Suprapubic skin (tissue), 4 donors: ENCODE data around the gene AP4B1. TPM values are rescaled to one million over a fixed set of nuclear protein-coding genes. Genes with fewer than 3 reads are reported as not detected.

Experiments
- DNase-seq, 2 donors: peaks; one replicate each; pipeline ENCODE4 v3.0.0-alpha.2; 2019; ENCODE audit warnings: low spot score in 2 of 2
- H3K27ac ChIP-seq: fragments of 200-600 bp; sonication (generic); one replicate; pipeline ENCODE4 v1.5.1; 2019
- H3K27me3 ChIP-seq: fragments of 200-600 bp; sonication (generic); one replicate; pipeline ENCODE4 v1.5.1; 2019
- H3K36me3 ChIP-seq: fragments of 200-600 bp; sonication (generic); one replicate; pipeline ENCODE4 v1.5.1; 2019
- H3K4me1 ChIP-seq: fragments of 200-600 bp; sonication (generic); one replicate; pipeline ENCODE4 v1.5.1; 2019
- H3K4me3 ChIP-seq: fragments of 200-600 bp; sonication (generic); one replicate; pipeline ENCODE4 v1.5.1; 2019; ENCODE audit warnings: mild to moderate bottlenecking
- H3K9me3 ChIP-seq: fragments of 200-600 bp; sonication (generic); one replicate; pipeline ENCODE4 v1.5.1; 2019
- EP300 ChIP-seq: sonication (generic); formaldehyde crosslinking; IDR thresholded peaks from one replicate; pipeline ENCODE4 v1.6.1; 2017; ENCODE audit warnings: antibody characterized with exemption
- POLR2A ChIP-seq, 2 donors: fragments of 450-650 bp; IDR thresholded peaks; one replicate each; pipeline ENCODE4 v1.6.1; 2017; ENCODE audit warnings: antibody characterized with exemption in 2 of 2, mild to moderate bottlenecking in 2 of 2, moderate library complexity in 2 of 2
- POLR2AphosphoS5 ChIP-seq, 3 donors: sonication (generic); formaldehyde crosslinking; IDR thresholded peaks; one replicate each; pipeline ENCODE4 v1.6.1; 2017; ENCODE audit warnings: antibody characterized with exemption in 3 of 3
- WGBS: methylation state at CpG from one replicate; pipeline ENCODE4 v1.1.5; 2018; 5-methylcytosine and 5-hydroxymethylcytosine counted together
- total RNA-seq, 4 donors: library from RNA; depleted of rRNA; stranded (reverse); fragments of >200 nt; gene quantifications; one replicate each; pipeline ENCODE4 v1.1.0, GENCODE V29; 2016
- TF ChIP-seq, protein P1 (sequence below), 2 donors: fragments of 200-600 bp in 1 of 2; fragments of 450-650 bp in 1 of 2; sonication (generic) in 1 of 2; IDR thresholded peaks; one replicate each; pipeline ENCODE4 v1.5.1; 2016 to 2019; ENCODE audit warnings: antibody characterized with exemption in 2 of 2, mild to moderate bottlenecking in 1 of 2, moderate library complexity in 1 of 2

The AP4B1 gene
- total RNA-seq, 4 donors from 2014 or later: 10.9 to 34.0 (median 12.2) TPM

DNA sequence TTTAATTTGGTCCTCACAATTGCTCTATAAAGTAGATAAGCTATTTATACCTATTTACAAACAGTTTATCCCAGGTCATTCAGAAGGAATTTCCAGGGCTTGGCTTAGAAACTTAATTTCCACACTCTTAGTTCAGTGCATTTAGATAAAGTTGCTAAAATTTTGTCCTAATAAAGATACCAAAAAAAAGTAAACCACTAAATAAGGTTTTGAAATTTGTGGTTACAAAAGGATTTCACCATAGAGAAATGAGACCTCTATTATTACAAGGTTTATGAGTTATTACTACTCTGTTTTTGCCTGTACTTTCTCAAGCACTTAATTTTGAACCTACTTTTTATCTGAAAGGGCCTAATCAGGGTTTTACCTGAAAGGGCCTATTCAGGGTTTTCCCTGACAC is 55.5 kb downstream of the AP4B1 start:
- H3K27ac ChIP-seq: no peak overlapping the region
- DNase-seq: no peak
- H3K4me1 ChIP-seq: no peaks in the 10 kb centered on the region
- H3K27me3 ChIP-seq: no peaks in the 10 kb centered on the region
- TF ChIP-seq POLR2AphosphoS5 (IDR thresholded peaks at IDR 0.05) (no peak), EP300 (no peak), POLR2A (IDR thresholded peaks at IDR 0.05) (no peak)
- TF ChIP-seq, protein P1, sequence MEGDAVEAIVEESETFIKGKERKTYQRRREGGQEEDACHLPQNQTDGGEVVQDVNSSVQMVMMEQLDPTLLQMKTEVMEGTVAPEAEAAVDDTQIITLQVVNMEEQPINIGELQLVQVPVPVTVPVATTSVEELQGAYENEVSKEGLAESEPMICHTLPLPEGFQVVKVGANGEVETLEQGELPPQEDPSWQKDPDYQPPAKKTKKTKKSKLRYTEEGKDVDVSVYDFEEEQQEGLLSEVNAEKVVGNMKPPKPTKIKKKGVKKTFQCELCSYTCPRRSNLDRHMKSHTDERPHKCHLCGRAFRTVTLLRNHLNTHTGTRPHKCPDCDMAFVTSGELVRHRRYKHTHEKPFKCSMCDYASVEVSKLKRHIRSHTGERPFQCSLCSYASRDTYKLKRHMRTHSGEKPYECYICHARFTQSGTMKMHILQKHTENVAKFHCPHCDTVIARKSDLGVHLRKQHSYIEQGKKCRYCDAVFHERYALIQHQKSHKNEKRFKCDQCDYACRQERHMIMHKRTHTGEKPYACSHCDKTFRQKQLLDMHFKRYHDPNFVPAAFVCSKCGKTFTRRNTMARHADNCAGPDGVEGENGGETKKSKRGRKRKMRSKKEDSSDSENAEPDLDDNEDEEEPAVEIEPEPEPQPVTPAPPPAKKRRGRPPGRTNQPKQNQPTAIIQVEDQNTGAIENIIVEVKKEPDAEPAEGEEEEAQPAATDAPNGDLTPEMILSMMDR (IDR thresholded peaks at IDR 0.05): no peak
- no peak overlapping the region for H3K4me3 ChIP-seq
- H3K9me3 ChIP-seq: no peaks in the 10 kb centered on the region
- H3K36me3 ChIP-seq: no peaks in the 10 kb centered on the region

DNA sequence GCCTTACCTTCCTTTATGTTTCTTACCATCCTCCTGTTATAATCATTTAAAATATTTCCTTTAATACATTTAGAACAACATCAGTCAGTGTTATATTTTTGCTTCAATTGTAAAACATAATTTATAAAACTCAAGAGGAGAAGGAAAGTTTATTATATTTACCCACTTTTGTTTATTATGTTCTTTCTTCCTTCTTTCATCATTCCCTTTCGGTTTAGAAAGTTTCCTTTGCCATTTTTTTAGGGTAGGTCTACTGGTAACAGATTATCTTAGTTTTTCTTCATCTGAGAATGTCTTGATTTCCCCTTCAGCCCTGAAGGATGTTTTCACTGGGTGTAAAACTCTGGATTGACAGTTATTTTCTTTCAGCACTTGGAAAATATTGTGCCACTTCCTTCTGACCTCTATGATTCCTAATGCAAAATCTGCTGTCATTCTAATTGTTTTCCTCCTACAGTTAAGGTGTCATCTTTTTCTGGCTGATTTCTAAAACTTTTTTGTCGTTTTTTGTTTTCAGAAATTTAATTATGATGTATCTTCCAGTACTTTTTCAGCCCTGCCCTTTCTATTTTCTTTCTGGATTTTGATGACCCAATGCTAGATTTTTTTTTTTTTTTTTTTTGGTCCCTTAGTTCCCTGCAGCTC is 58.1 kb downstream of the AP4B1 start:
- WGBS: 73% methylated on average over 2 of the region's 2 CpGs
- Histone ChIP-seq H3K4me1 (no peaks in the 10 kb centered on the region), H3K36me3 (no peaks in the 10 kb centered on the region), H3K4me3 (no peak overlapping the region), H3K27me3 (no peaks in the 10 kb centered on the region), H3K27ac (no peak overlapping the region), H3K9me3 (no peaks in the 10 kb centered on the region)
- no peak for DNase-seq
- TF ChIP-seq, protein P1 (IDR thresholded peaks at IDR 0.05): no peak
- TF ChIP-seq EP300 (no peak), POLR2AphosphoS5 (IDR thresholded peaks at IDR 0.05) (no peak), POLR2A (IDR thresholded peaks at IDR 0.05) (no peak)

Other genes starting within 250 kb of the AP4B1 start
- gene PHTF1, start 145.3 kb downstream of the AP4B1 start, total RNA-seq: 1 to 10 TPM; 1.5 to 4.8 (median 2.7) TPM
- gene RSBN1, start 92.3 kb downstream of the AP4B1 start, total RNA-seq: 10 to 100 TPM; 17.1 to 29.1 (median 22.2) TPM
- 1 to 10 TPM in 1 of 4 donors, under 1 TPM in 3; 0.34 to 1.7 (median 0.77) TPM for gene PTPN22, start 33.1 kb downstream of the AP4B1 start, total RNA-seq
- gene BCL2L15, start 17.2 kb downstream of the AP4B1 start, total RNA-seq: 1 to 10 TPM in 1 of 4 donors, under 1 TPM in 3; 0.13 to 1.4 (median 0.45) TPM
- gene DCLRE1B, start 527 bp upstream of the AP4B1 start, total RNA-seq: 1 to 10 TPM; 4.3 to 8.9 (median 6.3) TPM
- gene HIPK1, start 24.5 kb upstream of the AP4B1 start, total RNA-seq: 10 to 100 TPM; 59.4 to 81.8 (median 69.7) TPM
- gene OLFML3, start 74.7 kb upstream of the AP4B1 start, total RNA-seq: 10 to 100 TPM in 3 of 4 donors, 1 to 10 TPM in 1; 8.3 to 21.0 (median 18.0) TPM
- gene SYT6, start 249.1 kb upstream of the AP4B1 start, total RNA-seq: under 1 TPM in 1 of 4 donors, not detected in 3; 0.23 TPM